ENCODE data around the gene METTL13. TPM values are rescaled to one million over a fixed set of nuclear protein-coding genes. Genes with fewer than 3 reads are reported as not detected.

The METTL13 gene
- polyA plus RNA-seq (2011; rRNA removed) (54.0 and 61.2 TPM in 2 replicates), polyA plus RNA-seq (2017; fragmentation: RNase III; extraction: RNeasy Plus Mini Kit Qiagen cat#74134 plus additional on column Dnase treatment) (46.5 to 53.7 TPM (median 52.3 TPM) in 3 replicates), polyA minus RNA-seq (2011; rRNA and poly(A)+ RNA removed) (48.2 and 49.4 TPM in 2 replicates)
- polyA plus RNA-seq (2012; cell fraction: cytosol; rRNA removed), result 42.1 and 44.9 TPM in 2 replicates
- 42.8 and 50.4 TPM in 2 replicates for polyA plus RNA-seq (2012; cell fraction: nucleus; rRNA removed)

- peaks cover 9% of the 10 kb centered on the region; the same call in 1 of the 3 replicates for H3K4me1 ChIP-seq
- no peak for FAIRE-seq
- WGBS (ENCODE audit: missing lambda C conversion rate), result 2% methylated on average over 38 of the region's 57 CpGs
- peak within 1 kb of the TSS; percentile 87 to 91 for H3K27ac ChIP-seq
- peak; percentile 99 for DNase-seq (ENCODE audit: low read depth in 1 of 2, low spot score in 1 of 2)
- H3K4me2 ChIP-seq, result peak within 1 kb of the TSS; percentile 80
- peak; percentile 99 for ATAC-seq
- ChIA-PET CTCF (interaction anchor here (1.2 to 1.6 kb wide), 4 partner anchors 10 to 137 kb away, joined by 3 to 4 read pairs (median 4); no protein-coding TSS in a partner anchor), POLR2A (interaction anchor here (0.5 to 2.9 kb wide), 10 partner anchors 17 to 679 kb away, joined by 3 to 27 read pairs (median 4); partner anchors contain the start of genes DNM3 and VAMP4)
- peak within 1 kb of the TSS; percentile 82 for H3K4me3 ChIP-seq
- no peaks in the 10 kb centered on the region for H3K9me3 ChIP-seq
- peak; percentile 95 for TF ChIP-seq POLR2A (IDR thresholded peaks at IDR 0.05; ENCODE audit: low read length)
- TF ChIP-seq USF2 (IDR thresholded peaks at IDR 0.05), result no peak
- TF ChIP-seq BCL3 (IDR thresholded peaks at IDR 0.05), result peak; percentile 93; the same call in 2 of the 3 replicates
- TF ChIP-seq CHD4 (IDR thresholded peaks at IDR 0.05; ENCODE audit: borderline replicate concordance), result no peak
- TF ChIP-seq CBX2 (IDR thresholded peaks at IDR 0.05; ENCODE audit: borderline replicate concordance, low read depth), result no peak
- TF ChIP-seq RFX5 (IDR thresholded peaks at IDR 0.05), result peak; percentile 87
- peak; percentile 76 for TF ChIP-seq MAX (IDR thresholded peaks at IDR 0.05)
- TF ChIP-seq E2F6 (IDR thresholded peaks at IDR 0.05; ENCODE audit: borderline replicate concordance, low read depth), result peak; percentile 80
- TF ChIP-seq HOXA7 (CRISPR knock-in tag; IDR thresholded peaks at IDR 0.05), result no peak
- TF ChIP-seq CTCF (IDR thresholded peaks at IDR 0.05), result no peak
- no peak for TF ChIP-seq HDAC2 (IDR thresholded peaks at IDR 0.05)
- peak; percentile 42 to 88; a peak in 3 of 5 replicates for TF ChIP-seq JUN (IDR thresholded peaks at IDR 0.05)
- no peak for TF ChIP-seq POLR2AphosphoS2 (conservative IDR thresholded peaks at IDR 0.05; ENCODE audit: low read length)
- TF ChIP-seq NPAS2 (CRISPR knock-in tag; IDR thresholded peaks at IDR 0.05; ENCODE audit: borderline replicate concordance), result no peak
- TF ChIP-seq RCOR1 (IDR thresholded peaks at IDR 0.05; ENCODE audit: low read depth, low read length), result no peak
- no peak for TF ChIP-seq MAFK (IDR thresholded peaks at IDR 0.05; ENCODE audit: partially characterized antibody)
- no peak for TF ChIP-seq ZNF302 (CRISPR knock-in tag; IDR thresholded peaks at IDR 0.05)
- no peak for TF ChIP-seq ZSCAN20 (CRISPR knock-in tag; IDR thresholded peaks at IDR 0.05)
- no peak for TF ChIP-seq BHLHE40 (IDR thresholded peaks at IDR 0.05; ENCODE audit: low read depth, low read length)
- no peak for TF ChIP-seq MAZ (IDR thresholded peaks at IDR 0.05; ENCODE audit: borderline replicate concordance, low read depth, low read length)
- TF ChIP-seq KDM5A (IDR thresholded peaks at IDR 0.05), result peak; percentile 76; the same call in 1 of the 2 replicates
- TF ChIP-seq TFCP2L1 (CRISPR knock-in tag; IDR thresholded peaks at IDR 0.05), result no peak
- no peak for TF ChIP-seq ATOH8 (CRISPR knock-in tag; IDR thresholded peaks at IDR 0.05; ENCODE audit: low read depth)
- TF ChIP-seq FOXS1 (CRISPR knock-in tag; IDR thresholded peaks at IDR 0.05), result no peak
- TF ChIP-seq HOXB5 (CRISPR knock-in tag; IDR thresholded peaks at IDR 0.05), result no peak
- no peak for TF ChIP-seq RARB (CRISPR knock-in tag; IDR thresholded peaks at IDR 0.05)
- TF ChIP-seq CBX8 (IDR thresholded peaks at IDR 0.05), result no peak
- no peak for TF ChIP-seq RAD21 (conservative IDR thresholded peaks at IDR 0.05 in 1 of 2, IDR thresholded peaks at IDR 0.05 in 1 of 2)
- no peak; the same call in 1 of the 2 replicates for TF ChIP-seq PBX3 (IDR thresholded peaks at IDR 0.05)
- TF ChIP-seq NFE2L2 (conservative IDR thresholded peaks at IDR 0.05; ENCODE audit: low read length), result no peak
- no peak for TF ChIP-seq ZC3H11A (IDR thresholded peaks at IDR 0.05)
- TF ChIP-seq ESRRA (IDR thresholded peaks at IDR 0.05; ENCODE audit: borderline replicate concordance, low read length), result no peak
- TF ChIP-seq TP53 (CRISPR knock-in tag; IDR thresholded peaks at IDR 0.05), result no peak
Measured at GRCh38 chr1:171781176-171781875, at the start of gene METTL13. Gene METTL13, plus strand, starts transcription at chr1:171781660. Its CDS starts 308 bp downstream, at chr1:171781968.
